K562 (cell line): ENCODE results near the gene PSMG3. TPM values are rescaled to one million over a fixed set of nuclear protein-coding genes. Genes with fewer than 3 reads are reported as not detected.

Experiments
- BHLHE40 ChIP-seq: IDR thresholded peaks from 2 replicates; pipeline ENCODE4 v1.6.1; 2011; ENCODE audit warnings: low read length, improper control_type of control experiment
- CCNT2 ChIP-seq: IDR thresholded peaks from 2 replicates; pipeline ENCODE4 v1.6.1; 2011; ENCODE audit warnings: borderline replicate concordance, low read depth, mild to moderate bottlenecking, moderate library complexity, mixed read lengths, low read length; ENCODE audit not compliant: insufficient read length; ENCODE audit errors: extremely low read depth
- CEBPZ ChIP-seq: fragments of 150-350 bp; IDR thresholded peaks from 2 replicates; pipeline ENCODE4 v1.6.1; 2014; ENCODE audit warnings: low read depth, mild to moderate bottlenecking, low read length, borderline replicate concordance
- CGGBP1 ChIP-seq: fragments of 250-450 bp; sonication (Bioruptor Pico); IDR thresholded peaks from 2 replicates; pipeline ENCODE4 v1.9.0; 2021; ENCODE audit warnings: mild to moderate bottlenecking
- ESRRB ChIP-seq: fragments of 250-450 bp; sonication (Bioruptor Pico); IDR thresholded peaks from 2 replicates; pipeline ENCODE4 v1.5.0; 2020; ENCODE audit warnings: mild to moderate bottlenecking, moderate library complexity, borderline replicate concordance
- FOXP1 ChIP-seq: sonication (generic); formaldehyde crosslinking; IDR thresholded peaks from 2 replicates; pipeline ENCODE4 v1.8.0; 2022; ENCODE audit warnings: mild to moderate bottlenecking, missing genetic modification reagents
- FOXP4 ChIP-seq: sonication (generic); formaldehyde crosslinking; IDR thresholded peaks from 2 replicates; pipeline ENCODE4 v1.8.0; 2022; ENCODE audit warnings: mild to moderate bottlenecking, missing genetic modification reagents, borderline replicate concordance
- JUND ChIP-seq, 2 experiments: IDR thresholded peaks; 2 replicates in 1 of 2; 3 replicates in 1 of 2; pipeline ENCODE4 v1.6.1; 2011; ENCODE audit warnings: borderline replicate concordance in 2 of 2, low read depth in 2 of 2, low read length in 2 of 2, improper control_type of control experiment in 1 of 2, missing biosample characterization in 1 of 2, missing genetic modification characterization in 1 of 2, missing genetic modification reagents in 1 of 2
- KDM4B ChIP-seq, 2 experiments: fragments of 450-650 bp in 1 of 2; sonication (generic) in 1 of 2; IDR thresholded peaks; 2 replicates each; pipeline ENCODE4 v1.6.1; 2016 to 2017; ENCODE audit warnings: borderline replicate concordance in 2 of 2, antibody characterized with exemption in 1 of 2, low read depth in 1 of 2, mild to moderate bottlenecking in 1 of 2
- NELFE ChIP-seq: IDR thresholded peaks from 2 replicates; pipeline ENCODE4 v1.6.1; 2011; ENCODE audit warnings: mild to moderate bottlenecking; ENCODE audit not compliant: insufficient read depth, insufficient read length
- NR2F6 ChIP-seq: fragments of 450-650 bp; formaldehyde crosslinking; IDR thresholded peaks from 2 replicates; pipeline ENCODE4 v1.4.0; 2020; ENCODE audit warnings: mild to moderate bottlenecking
- NR4A1 ChIP-seq, 2 experiments: fragments of 250-450 bp in 1 of 2; fragments of 450-650 bp in 1 of 2; sonication (Bioruptor Pico) in 1 of 2; IDR thresholded peaks; 2 replicates each; pipeline versions ENCODE4 v1.4.0 to v1.6.1; 2016 to 2020; ENCODE audit warnings: mild to moderate bottlenecking in 2 of 2, missing compliant biosample characterization in 1 of 2, missing genetic modification characterization in 1 of 2, moderate library complexity in 1 of 2
- POLR2A ChIP-seq: fragments of 450-650 bp; conservative IDR thresholded peaks from 2 replicates; pipeline ENCODE4 v1.6.1; 2016
- SMAD3 ChIP-seq: fragments of 450-650 bp; formaldehyde crosslinking; conservative IDR thresholded peaks from 2 replicates; pipeline ENCODE4 v1.4.0; 2020; ENCODE audit warnings: mild to moderate bottlenecking
- SRSF1 ChIP-seq: fragments of 200-400 bp; formaldehyde crosslinking; IDR thresholded peaks from 2 replicates; pipeline ENCODE4 v1.6.1; 2017; ENCODE audit warnings: mild to moderate bottlenecking, low read depth, low read length, moderate library complexity
- TAF9B ChIP-seq: fragments of 450-650 bp; IDR thresholded peaks from 2 replicates; pipeline ENCODE4 v1.6.1; 2018; ENCODE audit warnings: mild to moderate bottlenecking; ENCODE audit not compliant: partially characterized antibody
- ZNF133 ChIP-seq: fragments of 250-450 bp; sonication (Bioruptor Pico); IDR thresholded peaks from 2 replicates; pipeline ENCODE4 v1.4.0; 2020; ENCODE audit warnings: mild to moderate bottlenecking
- ZNF785 ChIP-seq: fragments of 250-450 bp; sonication (Bioruptor Pico); IDR thresholded peaks from 2 replicates; pipeline ENCODE4 v1.4.0; 2020; ENCODE audit warnings: mild to moderate bottlenecking
- polyA plus RNA-seq, 8 experiments: library from polyadenylated mRNA; depleted of rRNA in 4 of 8; stranded (reverse) in 5 of 8; unstranded in 3 of 8; fragments of >200 nt; fragmentation: Nextera tagmentation in 2 of 8; fragmentation: Illumina TruSeq in 1 of 8; extraction: Ambion mirVana in 2 of 8; extraction: Trizol in 1 of 8; gene quantifications; 2 replicates each; pipeline versions ENCODE4 v1.2.1 to v1.2.3, GENCODE V29; 2011 to 2014; ENCODE audit warnings: inconsistent platforms in 1 of 8, missing spikeins in 1 of 8
- total RNA-seq, 7 experiments: library from RNA; depleted of rRNA in 6 of 7; stranded (reverse); fragments of >200 nt in 6 of 7; fragmentation: Illumina TruSeq in 2 of 7; extraction: Trizol in 2 of 7; gene quantifications; 2 replicates each; pipeline versions ENCODE4 v1.2.1 to v1.2.3, GENCODE V29; 2011 to 2021; ENCODE audit warnings: low replicate concordance in 1 of 7

Gene PSMG3
- total and polyA plus RNA-seq, 9 of the 15 experiments (the other 6 are each of a cell fraction or from before 2014, with no cell fraction given) = 34.8 to 122 (median 80.1) TPM

- TF ChIP-seq CEBPZ (no peak), POLR2A (no peak), CGGBP1 (CRISPR knock-in tag) (no peak), KDM4B (IDR thresholded peaks at IDR 0.05; ENCODE audit: borderline replicate concordance in 2 of 2, low read depth in 1 of 2) (no peak), ZNF785 (CRISPR knock-in tag) (no peak), NR4A1 (CRISPR knock-in tag; IDR thresholded peaks at IDR 0.05) (no peak), NR4A1 (tag; IDR thresholded peaks at IDR 0.05) (no peak), JUND (IDR thresholded peaks at IDR 0.05; ENCODE audit: borderline replicate concordance, low read depth, low read length) (0 out of 2 replicates have a peak, but pooled peaks have one; percentile 21), JUND (tag; IDR thresholded peaks at IDR 0.05; ENCODE audit: borderline replicate concordance, low read depth, low read length) (no peak), ESRRB (CRISPR knock-in tag) (no peak), BHLHE40 (no peak), ZNF133 (no peak), NELFE (no peak), SMAD3 (CRISPR knock-in tag) (no peak), FOXP1 (CRISPR knock-in tag) (no peak), NR2F6 (CRISPR knock-in tag) (no peak), CCNT2 (no peak), FOXP4 (CRISPR knock-in tag) (no peak), TAF9B (no peak), SRSF1 (no peak)
These were observed 9.9 kb upstream of the PSMG3 start (continued) for GRCh38 chr7:1579481-1580421.
